H9 (cell line): ENCODE results near the gene LRRC27. TPM values are rescaled to one million over a fixed set of nuclear protein-coding genes. Genes with fewer than 3 reads are reported as not detected.
"Not testable (repeated sequence)": the region's sequence is repeated elsewhere in the genome, so short reads cannot be mapped to it uniquely, and the experiment has no call there.

ENCODE experiments used
- DNase-seq: peaks from one replicate; pipeline ENCODE4 v3.0.0-alpha.2; 2017
- H2AFZ ChIP-seq: one replicate; pipeline ENCODE4 v1.6.1; 2013; ENCODE audit warnings: mild to moderate bottlenecking, low read length, control low read depth, moderate library complexity
- H2AK5ac ChIP-seq: 2 replicates; pipeline ENCODE4 v1.6.1; 2013; ENCODE audit warnings: low read length, control low read depth, mixed read lengths; ENCODE audit not compliant: insufficient read length
- H2BK120ac ChIP-seq: one replicate; pipeline ENCODE4 v1.6.1; 2013; ENCODE audit warnings: low read depth, mild to moderate bottlenecking, low read length, control low read depth, inconsistent platforms; ENCODE audit not compliant: poor library complexity, severe bottlenecking
- H2BK12ac ChIP-seq: 2 replicates; pipeline ENCODE4 v1.6.1; 2013; ENCODE audit warnings: low read length, control low read depth, mixed read lengths, low read depth; ENCODE audit not compliant: insufficient read length
- H2BK15ac ChIP-seq: 2 replicates; pipeline ENCODE4 v1.6.1; 2013; ENCODE audit warnings: low read depth, low read length, control low read depth
- H2BK20ac ChIP-seq: one replicate; pipeline ENCODE4 v1.6.1; 2013; ENCODE audit warnings: low read depth, mild to moderate bottlenecking, low read length, control low read depth, inconsistent platforms; ENCODE audit not compliant: poor library complexity, severe bottlenecking
- H2BK5ac ChIP-seq: 2 replicates; pipeline ENCODE4 v1.6.1; 2013; ENCODE audit warnings: low read length, control low read depth, mixed read lengths; ENCODE audit not compliant: insufficient read length
- H3K14ac ChIP-seq: 2 replicates; pipeline ENCODE4 v1.6.1; 2013; ENCODE audit warnings: low read length, control low read depth; ENCODE audit not compliant: insufficient read depth
- H3K18ac ChIP-seq: 2 replicates; pipeline ENCODE4 v1.6.1; 2013; ENCODE audit warnings: low read depth, mild to moderate bottlenecking, mixed read lengths, low read length, control low read depth; ENCODE audit not compliant: insufficient read length
- H3K23ac ChIP-seq: 2 replicates; pipeline ENCODE4 v1.6.1; 2013; ENCODE audit warnings: low read length, control low read depth, mixed read lengths, low read depth; ENCODE audit not compliant: insufficient read length
- H3K23me2 ChIP-seq: 2 replicates; pipeline ENCODE4 v1.6.1; 2013; ENCODE audit warnings: low read depth, mild to moderate bottlenecking, mixed read lengths, low read length, control low read depth; ENCODE audit not compliant: insufficient read length, poor library complexity, severe bottlenecking
- H3K27ac ChIP-seq: 2 replicates; pipeline ENCODE4 v1.5.1; 2013; ENCODE audit warnings: low read length, control low read depth, mixed read lengths, low read depth; ENCODE audit not compliant: insufficient read length
- H3K27me3 ChIP-seq: 2 replicates; pipeline ENCODE4 v1.6.1; 2013; ENCODE audit warnings: low read length, control low read depth, inconsistent platforms; ENCODE audit not compliant: insufficient read depth
- H3K4ac ChIP-seq: 2 replicates; pipeline ENCODE4 v1.6.1; 2013; ENCODE audit warnings: low read depth, mild to moderate bottlenecking, control low read depth, inconsistent platforms, low read length, moderate library complexity
- H3K4me1 ChIP-seq: 2 replicates; pipeline ENCODE4 v1.6.1; 2013; ENCODE audit warnings: low read length, control low read depth, inconsistent platforms; ENCODE audit not compliant: insufficient read depth
- H3K4me2 ChIP-seq: 2 replicates; pipeline ENCODE4 v1.6.1; 2013; ENCODE audit warnings: low read length, control low read depth, mixed read lengths; ENCODE audit not compliant: insufficient read length, insufficient read depth
- H3K56ac ChIP-seq: 2 replicates; pipeline ENCODE4 v1.6.1; 2013; ENCODE audit warnings: low read depth, mild to moderate bottlenecking, mixed read lengths, low read length, control low read depth; ENCODE audit not compliant: insufficient read length
- H3K79me1 ChIP-seq: 2 replicates; pipeline ENCODE4 v1.6.1; 2013; ENCODE audit warnings: low read depth, mild to moderate bottlenecking, moderate library complexity, low read length, control low read depth, inconsistent platforms; ENCODE audit not compliant: insufficient read depth, poor library complexity, severe bottlenecking
- H3K79me2 ChIP-seq: 2 replicates; pipeline ENCODE4 v1.6.1; 2013; ENCODE audit warnings: low read length, control low read depth, inconsistent platforms; ENCODE audit not compliant: insufficient read depth
- H3K9ac ChIP-seq: 2 replicates; pipeline ENCODE4 v1.6.1; 2013; ENCODE audit warnings: low read length, control low read depth, mixed read lengths; ENCODE audit not compliant: insufficient read length; ENCODE audit errors: extremely low read depth
- H3K9me3 ChIP-seq: one replicate; pipeline ENCODE4 v1.6.1; 2013; ENCODE audit warnings: low read depth, low read length, inconsistent platforms; ENCODE audit not compliant: control insufficient read depth
- H3T11ph ChIP-seq: one replicate; pipeline ENCODE4 v1.6.1; 2013; ENCODE audit warnings: mild to moderate bottlenecking, low read length, control low read depth, inconsistent platforms
- H4K20me1 ChIP-seq: one replicate; pipeline ENCODE4 v1.6.1; 2013; ENCODE audit not compliant: control insufficient read depth, insufficient read length, insufficient read depth
- H4K5ac ChIP-seq: 2 replicates; pipeline ENCODE4 v1.6.1; 2013; ENCODE audit warnings: low read depth, mild to moderate bottlenecking, mixed read lengths, low read length, control low read depth; ENCODE audit not compliant: insufficient read length
- H4K8ac ChIP-seq: replicated peaks from 2 replicates; pipeline ENCODE4 v1.6.1; 2013; ENCODE audit warnings: low read length, control low read depth, mixed read lengths, low read depth; ENCODE audit not compliant: insufficient read length
- H4K91ac ChIP-seq: 2 replicates; pipeline ENCODE4 v1.6.1; 2013; ENCODE audit warnings: low read depth, mild to moderate bottlenecking, moderate library complexity, mixed read lengths, low read length, control low read depth; ENCODE audit not compliant: insufficient read length
- H3K27ac Mint-ChIP-seq, 3 experiments: 2 replicates in 2 of 3; 3 replicates in 1 of 3; pipeline ENCODE4 v1.8.0; 2020 to 2021; ENCODE audit warnings: mixed read lengths in 3 of 3, mild to moderate bottlenecking in 1 of 3, moderate library complexity in 1 of 3
- H3K27me3 Mint-ChIP-seq: 2 replicates; pipeline ENCODE4 v1.8.0; 2021; ENCODE audit warnings: low read depth, mild to moderate bottlenecking, moderate library complexity, mixed read lengths
- H3K36me3 Mint-ChIP-seq, 3 experiments: 2 replicates in 2 of 3; 3 replicates in 1 of 3; pipeline ENCODE4 v1.8.0; 2020 to 2021; ENCODE audit warnings: low read depth in 3 of 3, mixed read lengths in 3 of 3; ENCODE audit not compliant: insufficient read depth in 1 of 3
- H3K4me1 Mint-ChIP-seq, 2 experiments: 2 replicates each; pipeline ENCODE4 v1.8.0; 2020; ENCODE audit warnings: mixed read lengths in 2 of 2
- H3K4me3 Mint-ChIP-seq, 2 experiments: 2 replicates in 1 of 2; 3 replicates in 1 of 2; pipeline ENCODE4 v1.8.0; 2020 to 2021; ENCODE audit warnings: mild to moderate bottlenecking in 2 of 2, mixed read lengths in 2 of 2, moderate library complexity in 1 of 2
- H3K9me3 Mint-ChIP-seq, 2 experiments: 2 replicates in 1 of 2; 3 replicates in 1 of 2; pipeline ENCODE4 v1.8.0; 2020; ENCODE audit warnings: mild to moderate bottlenecking in 2 of 2, mixed read lengths in 2 of 2, moderate library complexity in 1 of 2
- WGBS: extraction: QIAGEN DNeasy Blood & Tissue Kit; methylation state at CpG from one replicate; pipeline ENCODE4 v1.1.7; 2013; ENCODE audit warnings: missing lambda C conversion rate, low lambda C conversion rate, mixed read lengths; ENCODE audit not compliant: insufficient read length; ENCODE audit errors: extremely low coverage; 5-methylcytosine and 5-hydroxymethylcytosine counted together
- total RNA-seq: library from RNA; stranded (reverse); gene quantifications from 2 replicates; pipeline ENCODE4 v1.2.1, GENCODE V29; 2021
- TF ChIP-seq, protein P1 (sequence below): fragments of 200-600 bp; sonication (generic); conservative IDR thresholded peaks from 3 replicates; pipeline ENCODE4 v1.8.0; 2021; ENCODE audit warnings: antibody characterized with exemption, mild to moderate bottlenecking

The LRRC27 gene
- total RNA-seq, 1 experiment from 2014 or later: 2.7 TPM

DNA sequence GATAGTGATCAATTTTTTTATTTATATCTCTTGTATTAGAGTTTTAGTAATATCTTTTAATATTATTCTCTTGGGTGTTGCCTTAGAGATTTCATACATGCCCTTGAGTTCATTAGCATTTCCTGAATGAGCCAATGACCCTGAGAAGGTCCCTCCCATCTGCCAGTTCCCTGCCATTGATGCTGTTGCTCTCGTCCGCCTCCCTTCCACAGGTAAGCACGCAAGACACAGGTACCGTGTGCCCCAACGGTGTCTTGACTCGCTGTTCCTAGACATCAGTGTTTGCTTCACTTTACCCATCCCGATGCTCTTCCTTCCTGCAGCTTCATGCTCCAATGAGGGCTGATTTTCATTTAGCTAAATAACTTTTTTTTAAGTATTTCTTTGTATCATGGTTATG, 45.3 kb downstream of the LRRC27 start:
- Histone ChIP-seq H3K4me2 (no peak overlapping the region), H3K4me1 (no peaks in the 10 kb centered on the region), H4K5ac (no peak overlapping the region), H4K20me1 (no peaks in the 10 kb centered on the region), H3K14ac (no peak overlapping the region), H2BK120ac (no peak overlapping the region), H4K8ac (no peak overlapping the region), H3K79me1 (no peaks in the 10 kb centered on the region), H4K91ac (no peak overlapping the region), H2BK15ac (no peak overlapping the region), H3K9ac (no peak overlapping the region), H3K27ac (no peak overlapping the region), H3K23ac (no peak overlapping the region), H3K27me3 (no peaks in the 10 kb centered on the region), H3T11ph (no peak overlapping the region), H2BK12ac (no peak overlapping the region), H2AFZ (no peak overlapping the region), H3K23me2 (no peaks in the 10 kb centered on the region), H3K56ac (no peak overlapping the region), H2BK5ac (no peak overlapping the region), H3K4ac (no peak overlapping the region), H2BK20ac (no peak overlapping the region), H3K79me2 (no peaks in the 10 kb centered on the region), H2AK5ac (no peak overlapping the region), H3K9me3 (no peaks in the 10 kb centered on the region), H3K18ac (no peak overlapping the region)
- TF ChIP-seq, protein P1, sequence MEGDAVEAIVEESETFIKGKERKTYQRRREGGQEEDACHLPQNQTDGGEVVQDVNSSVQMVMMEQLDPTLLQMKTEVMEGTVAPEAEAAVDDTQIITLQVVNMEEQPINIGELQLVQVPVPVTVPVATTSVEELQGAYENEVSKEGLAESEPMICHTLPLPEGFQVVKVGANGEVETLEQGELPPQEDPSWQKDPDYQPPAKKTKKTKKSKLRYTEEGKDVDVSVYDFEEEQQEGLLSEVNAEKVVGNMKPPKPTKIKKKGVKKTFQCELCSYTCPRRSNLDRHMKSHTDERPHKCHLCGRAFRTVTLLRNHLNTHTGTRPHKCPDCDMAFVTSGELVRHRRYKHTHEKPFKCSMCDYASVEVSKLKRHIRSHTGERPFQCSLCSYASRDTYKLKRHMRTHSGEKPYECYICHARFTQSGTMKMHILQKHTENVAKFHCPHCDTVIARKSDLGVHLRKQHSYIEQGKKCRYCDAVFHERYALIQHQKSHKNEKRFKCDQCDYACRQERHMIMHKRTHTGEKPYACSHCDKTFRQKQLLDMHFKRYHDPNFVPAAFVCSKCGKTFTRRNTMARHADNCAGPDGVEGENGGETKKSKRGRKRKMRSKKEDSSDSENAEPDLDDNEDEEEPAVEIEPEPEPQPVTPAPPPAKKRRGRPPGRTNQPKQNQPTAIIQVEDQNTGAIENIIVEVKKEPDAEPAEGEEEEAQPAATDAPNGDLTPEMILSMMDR: no peak
- Mint-ChIP-seq H3K4me1 (peaks cover 10 to 27% of the 10 kb centered on the region in 2 experiments), H3K4me3 (no peak overlapping the region), H3K36me3 (peaks cover 2 to 5% (median 2%) of the 10 kb centered on the region in 3 experiments; a peak in 4 of 7 replicates), H3K9me3 (peaks cover 2 to 3% of the 10 kb centered on the region in 2 experiments; a peak in 3 of 5 replicates), H3K27me3 (peaks cover 27% of the 10 kb centered on the region), H3K27ac (no peak overlapping the region)
- no CpG with 5 or more reads among the region's 7 CpGs for WGBS
- DNase-seq: no peak

DNA sequence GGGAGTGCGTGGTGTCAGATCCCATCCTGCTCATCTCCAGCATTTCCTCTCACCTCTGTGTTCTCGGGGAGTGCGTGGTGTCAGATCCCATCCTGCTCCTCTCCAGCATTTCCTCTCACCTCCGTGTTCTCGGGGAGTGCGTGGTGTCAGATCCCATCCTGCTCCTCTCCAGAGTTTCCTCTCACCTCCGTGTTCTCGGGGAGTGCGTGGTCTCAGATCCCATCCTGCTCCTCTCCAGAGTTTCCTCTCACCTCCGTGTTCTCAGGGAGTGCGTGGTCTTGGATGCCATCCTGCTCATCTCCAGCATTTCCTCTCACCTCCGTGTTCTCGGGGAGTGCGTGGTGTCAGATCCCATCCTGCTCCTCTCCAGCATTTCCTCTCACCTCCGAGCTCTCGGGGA, 47.0 kb downstream of the LRRC27 start:
- H3K9me3 Mint-ChIP-seq, H2AK5ac ChIP-seq, H3T11ph ChIP-seq, H3K23me2 ChIP-seq, H3K4ac ChIP-seq, H2BK20ac ChIP-seq, DNase-seq, H3K79me2 ChIP-seq, H2AFZ ChIP-seq, H3K79me1 ChIP-seq, H3K18ac ChIP-seq, H3K9ac ChIP-seq, H4K5ac ChIP-seq, H2BK12ac ChIP-seq, H4K91ac ChIP-seq, H3K14ac ChIP-seq, H3K27ac ChIP-seq, H3K27ac Mint-ChIP-seq, H4K8ac ChIP-seq, H3K9me3 ChIP-seq, H3K4me1 ChIP-seq, H2BK15ac ChIP-seq, H3K56ac ChIP-seq, H3K36me3 Mint-ChIP-seq, H4K20me1 ChIP-seq, H3K4me2 ChIP-seq, H2BK120ac ChIP-seq, H3K23ac ChIP-seq, H3K4me3 Mint-ChIP-seq, H2BK5ac ChIP-seq, H3K27me3 ChIP-seq: not testable (repeated sequence)
- no CpG with 5 or more reads among the region's 16 CpGs for WGBS
- peaks cover 24% of the 10 kb centered on the region for H3K27me3 Mint-ChIP-seq
- H3K4me1 Mint-ChIP-seq: peaks cover 11 to 16% of the 10 kb centered on the region in 2 experiments
